NCI-H524 treated with DMSO at 0.1 percent for 48 hours (cell line): ENCODE data around the gene COL4A1.

ENCODE experiments used
- DNase-seq: peaks from one replicate; lab custom pipeline; 2025; lab: John Stamatoyannopoulos, UW

Gene COL4A1

GRCh38 chr13:110217085-110217484, 89.9 kb downstream of the COL4A1 start:
- no peak for DNase-seq

GRCh38 chr13:110216398-110217041, 90.4 kb downstream of the COL4A1 start:
- DNase-seq = no peak

GRCh38 chr13:110216006-110216397, 91.0 kb downstream of the COL4A1 start:
- DNase-seq = no peak

GRCh38 chr13:110215606-110216005, 91.4 kb downstream of the COL4A1 start:
- DNase-seq = no peak

GRCh38 chr13:110214637-110215036, 92.3 kb downstream of the COL4A1 start:
- no peak for DNase-seq

- DNase-seq = no peak
These were observed 93.4 kb downstream of the COL4A1 start for GRCh38 chr13:110213461-110214074.

GRCh38 chr13:110212529-110212928, 94.4 kb downstream of the COL4A1 start:
- no peak for DNase-seq

- no peak for DNase-seq
These were observed 95.2 kb downstream of the COL4A1 start for GRCh38 chr13:110211735-110212134.

- DNase-seq = no peak
These were observed 95.9 kb downstream of the COL4A1 start for GRCh38 chr13:110211046-110211445.

GRCh38 chr13:110210604-110210985, 96.4 kb downstream of the COL4A1 start:
- no peak for DNase-seq

- no peak for DNase-seq
These were observed 96.9 kb downstream of the COL4A1 start for GRCh38 chr13:110209950-110210603.

GRCh38 chr13:110208116-110208515, 98.8 kb downstream of the COL4A1 start:
- no peak for DNase-seq

- DNase-seq = no peak
These were observed 100.0 kb downstream of the COL4A1 start for GRCh38 chr13:110206996-110207395.

- no peak for DNase-seq
These were observed 100.8 kb downstream of the COL4A1 start for GRCh38 chr13:110206185-110206584.

- DNase-seq = no peak
These were observed 105.8 kb downstream of the COL4A1 start for GRCh38 chr13:110201114-110201513.

- DNase-seq = no peak
These were observed 106.6 kb downstream of the COL4A1 start for GRCh38 chr13:110200276-110200870.

GRCh38 chr13:110199046-110199831, 107.7 kb downstream of the COL4A1 start:
- DNase-seq = no peak

GRCh38 chr13:110197471-110197870, 109.5 kb downstream of the COL4A1 start:
- no peak for DNase-seq

- no peak for DNase-seq
These were observed 109.9 kb downstream of the COL4A1 start for GRCh38 chr13:110197026-110197425.

GRCh38 chr13:110195547-110196485, 111.1 kb downstream of the COL4A1 start:
- no peak for DNase-seq

GRCh38 chr13:110194451-110194850, 112.5 kb downstream of the COL4A1 start:
- no peak for DNase-seq
